Liver (tissue), 3 donors: ENCODE measurements around the gene KRT28.

Experiments used
- CTCF ChIP-seq: fragments of 150-350 bp; IDR thresholded peaks from 2 replicates; pipeline ENCODE4 v1.5.1; 2017; ENCODE audit warnings: improper control_type of control experiment, low read depth, low read length; ENCODE audit not compliant: missing input control
- FOXA1 ChIP-seq: IDR thresholded peaks from 2 replicates; pipeline ENCODE4 v1.6.1; 2016; ENCODE audit warnings: antibody characterized with exemption
- JUND ChIP-seq, 2 donors: IDR thresholded peaks; 2 replicates each; pipeline ENCODE4 v1.6.1; 2016; ENCODE audit warnings: antibody characterized with exemption in 2 of 2
- MAX ChIP-seq: IDR thresholded peaks from 2 replicates; pipeline ENCODE4 v1.6.1; 2016; ENCODE audit warnings: antibody characterized with exemption
- RAD21 ChIP-seq, 2 donors: IDR thresholded peaks; 2 replicates each; pipeline ENCODE4 v1.6.1; 2016; ENCODE audit warnings: antibody characterized with exemption in 2 of 2, mild to moderate bottlenecking in 2 of 2
- REST ChIP-seq: IDR thresholded peaks from 2 replicates; pipeline ENCODE4 v1.6.1; 2016; ENCODE audit warnings: antibody characterized with exemption, mild to moderate bottlenecking
- TAF1 ChIP-seq: conservative IDR thresholded peaks from 2 replicates; pipeline ENCODE4 v1.6.1; 2016; ENCODE audit warnings: antibody characterized with exemption, mild to moderate bottlenecking
- ZBTB33 ChIP-seq: IDR thresholded peaks from 2 replicates; pipeline ENCODE4 v1.6.1; 2016; ENCODE audit warnings: antibody characterized with exemption
- donor health status: healthy.
- donor health status: healthy.

- no peak for TF ChIP-seq RAD21 (IDR thresholded peaks at IDR 0.05)
- no peak for TF ChIP-seq TAF1
- TF ChIP-seq REST, result no peak
- TF ChIP-seq CTCF, result no peak
- TF ChIP-seq MAX, result no peak
- no peak for TF ChIP-seq FOXA1
- TF ChIP-seq JUND (IDR thresholded peaks at IDR 0.05), result no peak
- no peak for TF ChIP-seq ZBTB33
Observed at GRCh38 chr17:40755231-40755630, 44.5 kb downstream of the KRT28 start, which contains the start of gene KRT25.
